ENCODE measurements around the gene PDZRN3. TPM values are rescaled to one million over a fixed set of nuclear protein-coding genes. Genes with fewer than 3 reads are reported as not detected.
A peak's percentile ranks its signal among the peaks of the same experiment; 100 is the strongest.

The PDZRN3 gene
- total RNA-seq, 1 donor, result 76.8 TPM

DNA sequence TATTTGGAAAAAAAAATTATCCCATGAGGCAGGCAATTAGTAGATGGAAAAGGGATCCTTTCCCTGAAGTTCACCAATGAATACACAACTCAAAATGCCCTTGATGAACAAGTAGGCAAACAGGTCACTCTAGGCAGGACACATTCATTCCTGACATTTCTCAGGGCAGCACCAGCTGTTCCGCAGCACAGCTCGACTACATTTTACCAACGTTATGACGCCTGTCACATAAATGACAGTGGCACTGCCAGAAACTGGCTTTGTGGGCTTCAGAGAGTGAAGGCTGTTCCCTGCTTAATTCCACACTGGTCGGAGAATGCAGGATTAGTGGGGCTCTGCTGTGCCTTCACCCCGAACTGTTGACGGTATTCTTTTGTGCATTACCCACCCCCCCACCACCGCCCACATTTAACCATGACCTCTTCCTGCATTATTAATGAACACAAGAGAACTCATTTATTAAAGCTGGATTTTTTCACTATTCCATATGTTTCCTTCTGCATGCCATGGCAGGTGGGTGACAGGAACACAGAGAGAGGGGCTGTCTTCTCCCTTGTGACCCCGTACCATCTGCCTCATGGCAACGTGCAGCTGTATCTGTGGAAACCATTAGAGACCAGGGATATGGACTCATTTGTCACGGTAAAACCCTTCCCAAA lies 197.6 kb downstream of the PDZRN3 start:
- no peak overlapping the region for H3K4me3 ChIP-seq (ENCODE audit: low read depth, low read length)
- DNase-seq (ENCODE audit: low read depth), result no peak
- TF ChIP-seq, protein P1, sequence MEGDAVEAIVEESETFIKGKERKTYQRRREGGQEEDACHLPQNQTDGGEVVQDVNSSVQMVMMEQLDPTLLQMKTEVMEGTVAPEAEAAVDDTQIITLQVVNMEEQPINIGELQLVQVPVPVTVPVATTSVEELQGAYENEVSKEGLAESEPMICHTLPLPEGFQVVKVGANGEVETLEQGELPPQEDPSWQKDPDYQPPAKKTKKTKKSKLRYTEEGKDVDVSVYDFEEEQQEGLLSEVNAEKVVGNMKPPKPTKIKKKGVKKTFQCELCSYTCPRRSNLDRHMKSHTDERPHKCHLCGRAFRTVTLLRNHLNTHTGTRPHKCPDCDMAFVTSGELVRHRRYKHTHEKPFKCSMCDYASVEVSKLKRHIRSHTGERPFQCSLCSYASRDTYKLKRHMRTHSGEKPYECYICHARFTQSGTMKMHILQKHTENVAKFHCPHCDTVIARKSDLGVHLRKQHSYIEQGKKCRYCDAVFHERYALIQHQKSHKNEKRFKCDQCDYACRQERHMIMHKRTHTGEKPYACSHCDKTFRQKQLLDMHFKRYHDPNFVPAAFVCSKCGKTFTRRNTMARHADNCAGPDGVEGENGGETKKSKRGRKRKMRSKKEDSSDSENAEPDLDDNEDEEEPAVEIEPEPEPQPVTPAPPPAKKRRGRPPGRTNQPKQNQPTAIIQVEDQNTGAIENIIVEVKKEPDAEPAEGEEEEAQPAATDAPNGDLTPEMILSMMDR (IDR thresholded peaks at IDR 0.05; ENCODE audit: insufficient read depth, low read length), result no peak

DNA sequence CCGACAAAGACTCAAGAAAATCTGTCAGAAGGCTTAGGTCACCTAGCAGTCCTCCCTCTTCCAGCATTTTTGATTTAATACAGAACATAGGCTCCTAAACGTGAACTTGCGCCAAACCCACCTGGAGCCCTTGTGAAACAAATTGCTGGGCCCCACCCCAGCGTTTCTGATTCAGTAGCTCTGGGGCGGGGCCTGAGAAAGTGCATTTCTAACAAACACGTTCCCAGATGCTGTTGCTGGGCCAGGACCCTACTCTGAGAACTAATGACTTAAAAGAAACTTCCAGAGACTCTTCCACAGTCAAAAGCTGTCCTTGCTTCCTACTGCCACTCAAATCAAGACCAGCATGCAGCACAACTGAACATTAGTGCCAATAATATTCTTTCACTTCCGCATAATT lies 198.1 kb downstream of the PDZRN3 start:
- DNase-seq (ENCODE audit: low read depth), result no peak
- TF ChIP-seq, protein P1 (IDR thresholded peaks at IDR 0.05; ENCODE audit: insufficient read depth, low read length), result no peak

DNA sequence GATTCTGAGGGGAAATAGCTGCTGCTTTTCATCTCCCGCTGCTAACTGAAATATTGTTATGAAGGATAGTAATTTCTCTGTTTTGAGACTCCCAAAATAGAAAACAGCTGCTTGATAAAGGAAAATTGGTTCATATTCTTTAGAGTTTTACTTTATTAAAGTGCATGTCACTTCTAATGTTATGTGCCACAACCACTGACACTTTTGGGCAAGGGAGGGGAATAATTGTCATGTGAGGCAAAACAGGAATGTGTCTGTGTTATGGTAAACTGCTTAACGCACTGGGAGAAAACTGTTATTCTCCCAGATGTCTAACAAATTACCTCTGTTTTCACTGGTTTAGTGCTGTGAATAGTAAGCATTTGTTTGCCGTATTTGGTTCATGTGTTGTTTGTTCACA lies 201.6 kb downstream of the PDZRN3 start:
- no peak for DNase-seq (ENCODE audit: low read depth)

More for the DNA sequence above, 198.1 kb downstream of the PDZRN3 start:
- H3K4me3 ChIP-seq (ENCODE audit: low read depth, low read length), result no peak overlapping the region

DNA sequence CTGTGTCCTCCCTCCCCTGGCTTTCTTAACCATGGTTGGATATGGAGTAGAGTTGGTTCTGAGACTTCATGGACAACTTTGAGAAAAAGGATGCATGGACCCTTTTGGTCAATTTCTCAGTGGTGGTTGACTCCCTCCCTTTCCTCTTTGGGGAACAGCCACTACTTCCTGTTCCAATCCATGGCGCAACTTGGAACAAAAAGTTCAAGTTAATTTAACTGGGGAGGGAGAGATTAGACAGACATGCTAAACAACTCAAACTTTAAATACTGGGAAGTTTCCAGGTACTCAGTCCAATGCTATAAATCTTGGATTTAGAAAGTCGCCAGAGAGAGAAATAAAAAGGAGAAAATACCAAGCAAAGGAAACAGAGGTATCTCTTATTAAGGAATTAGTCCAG lies 202.2 kb downstream of the PDZRN3 start:
- no peak overlapping the region for H3K4me3 ChIP-seq (ENCODE audit: low read depth, low read length)
- DNase-seq (ENCODE audit: low read depth), result peak; percentile 64
- TF ChIP-seq, protein P1 (IDR thresholded peaks at IDR 0.05; ENCODE audit: insufficient read depth, low read length), result no peak

More for the DNA sequence above, 201.6 kb downstream of the PDZRN3 start:
- no peak overlapping the region for H3K4me3 ChIP-seq (ENCODE audit: low read depth, low read length)
- TF ChIP-seq, protein P1 (IDR thresholded peaks at IDR 0.05; ENCODE audit: insufficient read depth, low read length), result no peak

DNA sequence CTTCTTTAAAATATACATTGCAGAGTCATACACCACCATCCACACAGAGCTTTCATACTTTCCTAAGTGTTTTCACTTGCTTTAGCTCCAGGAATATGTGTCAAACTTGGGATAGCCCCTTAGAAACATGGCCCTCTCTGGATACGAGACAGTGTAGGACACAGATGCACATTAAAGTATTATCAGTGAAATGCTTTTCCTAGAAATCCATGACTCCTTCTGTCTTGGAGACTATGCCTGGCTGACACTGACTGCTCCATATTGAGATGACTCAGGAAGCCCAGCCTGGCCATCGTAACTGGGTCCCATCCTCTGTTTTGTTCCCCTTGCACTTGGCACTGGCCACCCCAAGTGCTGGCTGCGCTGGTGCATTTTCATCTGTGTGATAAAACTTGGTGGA lies 204.8 kb downstream of the PDZRN3 start:
- peak overlapping the region; percentile 29 for H3K4me3 ChIP-seq (ENCODE audit: low read depth, low read length)
- peak; percentile 17 for DNase-seq (ENCODE audit: low read depth)
- TF ChIP-seq, protein P1 (IDR thresholded peaks at IDR 0.05; ENCODE audit: insufficient read depth, low read length), result no peak

DNA sequence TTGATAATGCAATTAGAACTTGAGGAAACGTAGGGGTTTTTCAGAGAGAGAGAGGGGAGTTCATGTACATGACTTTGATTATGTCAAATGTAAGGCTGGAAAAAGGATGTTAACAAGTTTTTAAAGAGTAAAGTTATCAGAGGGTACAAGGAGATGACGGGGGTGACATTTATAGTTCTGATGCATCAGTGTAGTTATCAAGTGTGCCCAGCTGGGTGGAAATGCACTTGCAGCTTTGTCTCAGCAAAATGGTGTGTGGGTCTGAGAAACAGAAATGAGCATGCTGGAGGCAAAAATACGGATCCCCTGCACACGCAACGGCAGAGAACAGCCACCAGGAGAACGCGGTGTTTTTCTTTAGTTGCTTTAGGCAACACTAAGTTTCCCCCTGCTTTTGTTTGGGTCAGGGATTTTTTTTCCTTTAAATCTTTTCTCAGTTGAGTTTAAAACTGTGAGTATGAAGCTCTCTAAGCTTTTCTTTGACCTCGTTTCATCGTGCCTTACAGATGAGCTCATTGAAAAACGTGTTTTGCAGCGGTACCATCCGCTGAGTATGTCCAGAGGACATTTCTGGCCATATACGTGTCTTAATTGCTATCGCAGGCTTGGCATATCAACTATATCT lies 205.4 kb downstream of the PDZRN3 start:
- peak; percentile 65 for DNase-seq (ENCODE audit: low read depth)
- peak overlapping the region; percentile 34 for H3K4me3 ChIP-seq (ENCODE audit: low read depth, low read length)
- TF ChIP-seq, protein P1 (IDR thresholded peaks at IDR 0.05; ENCODE audit: insufficient read depth, low read length), result peak; percentile 55
